ENCODE results near the gene CEP192.

Gene CEP192

GRCh38 chr18:13101659-13102197 is 110.6 kb downstream of the CEP192 start:
- DNase-seq: no peak

GRCh38 chr18:13103366-13103765 is 112.2 kb downstream of the CEP192 start:
- no peak for DNase-seq

- DNase-seq: no peak
Measured at GRCh38 chr18:13105059-13105458, 113.9 kb downstream of the CEP192 start.

GRCh38 chr18:13107074-13107473 is 115.9 kb downstream of the CEP192 start:
- DNase-seq: no peak

GRCh38 chr18:13108330-13108729 is 117.2 kb downstream of the CEP192 start:
- no peak for DNase-seq

- no peak for DNase-seq
Measured at GRCh38 chr18:13110559-13110958, 119.4 kb downstream of the CEP192 start.

GRCh38 chr18:13112982-13113381 is 121.8 kb downstream of the CEP192 start:
- no peak for DNase-seq

GRCh38 chr18:13120255-13120654 is 129.1 kb downstream of the CEP192 start:
- no peak for DNase-seq

- no peak for DNase-seq
Measured at GRCh38 chr18:13120983-13121441, 129.8 kb downstream of the CEP192 start.

- no peak for DNase-seq
Measured at GRCh38 chr18:13124411-13124810, 133.2 kb downstream of the CEP192 start.

GRCh38 chr18:13125191-13125590 is 134.0 kb downstream of the CEP192 start:
- DNase-seq: no peak

- no peak for DNase-seq
Measured at GRCh38 chr18:13126966-13127598, 135.9 kb downstream of the CEP192 start.

- DNase-seq: no peak
Measured at GRCh38 chr18:13131283-13131682, 140.1 kb downstream of the CEP192 start.

GRCh38 chr18:13134551-13135401 is 143.6 kb downstream of the CEP192 start:
- no peak for DNase-seq

- DNase-seq: no peak
Measured at GRCh38 chr18:13136056-13136903, 145.1 kb downstream of the CEP192 start.

GRCh38 chr18:13136904-13137669 is 145.9 kb downstream of the CEP192 start:
- no peak for DNase-seq

GRCh38 chr18:13137670-13138419 is 146.7 kb downstream of the CEP192 start:
- DNase-seq: no peak

- no peak for DNase-seq
Measured at GRCh38 chr18:13138420-13139139, 147.4 kb downstream of the CEP192 start.

GRCh38 chr18:13139885-13140450 is 148.8 kb downstream of the CEP192 start:
- DNase-seq: no peak

GRCh38 chr18:13141209-13141608 is 150.0 kb downstream of the CEP192 start:
- no peak for DNase-seq

All from NCI-H446 (cell line).